H9 (cell line): ENCODE results near the gene HMG20B. TPM values are rescaled to one million over a fixed set of nuclear protein-coding genes. Genes with fewer than 3 reads are reported as not detected.

Experiments
- DNase-seq: peaks from one replicate; pipeline ENCODE4 v3.0.0-alpha.2; 2017
- H2AFZ ChIP-seq: one replicate; pipeline ENCODE4 v1.6.1; 2013; ENCODE audit warnings: mild to moderate bottlenecking, low read length, control low read depth, moderate library complexity
- H2AK5ac ChIP-seq: 2 replicates; pipeline ENCODE4 v1.6.1; 2013; ENCODE audit warnings: low read length, control low read depth, mixed read lengths; ENCODE audit not compliant: insufficient read length
- H2BK120ac ChIP-seq: one replicate; pipeline ENCODE4 v1.6.1; 2013; ENCODE audit warnings: low read depth, mild to moderate bottlenecking, low read length, control low read depth, inconsistent platforms; ENCODE audit not compliant: poor library complexity, severe bottlenecking
- H2BK12ac ChIP-seq: 2 replicates; pipeline ENCODE4 v1.6.1; 2013; ENCODE audit warnings: low read length, control low read depth, mixed read lengths, low read depth; ENCODE audit not compliant: insufficient read length
- H2BK15ac ChIP-seq: 2 replicates; pipeline ENCODE4 v1.6.1; 2013; ENCODE audit warnings: low read depth, low read length, control low read depth
- H2BK20ac ChIP-seq: one replicate; pipeline ENCODE4 v1.6.1; 2013; ENCODE audit warnings: low read depth, mild to moderate bottlenecking, low read length, control low read depth, inconsistent platforms; ENCODE audit not compliant: poor library complexity, severe bottlenecking
- H2BK5ac ChIP-seq: 2 replicates; pipeline ENCODE4 v1.6.1; 2013; ENCODE audit warnings: low read length, control low read depth, mixed read lengths; ENCODE audit not compliant: insufficient read length
- H3K14ac ChIP-seq: 2 replicates; pipeline ENCODE4 v1.6.1; 2013; ENCODE audit warnings: low read length, control low read depth; ENCODE audit not compliant: insufficient read depth
- H3K18ac ChIP-seq: 2 replicates; pipeline ENCODE4 v1.6.1; 2013; ENCODE audit warnings: low read depth, mild to moderate bottlenecking, mixed read lengths, low read length, control low read depth; ENCODE audit not compliant: insufficient read length
- H3K23ac ChIP-seq: 2 replicates; pipeline ENCODE4 v1.6.1; 2013; ENCODE audit warnings: low read length, control low read depth, mixed read lengths, low read depth; ENCODE audit not compliant: insufficient read length
- H3K23me2 ChIP-seq: 2 replicates; pipeline ENCODE4 v1.6.1; 2013; ENCODE audit warnings: low read depth, mild to moderate bottlenecking, mixed read lengths, low read length, control low read depth; ENCODE audit not compliant: insufficient read length, poor library complexity, severe bottlenecking
- H3K27ac ChIP-seq: 2 replicates; pipeline ENCODE4 v1.5.1; 2013; ENCODE audit warnings: low read length, control low read depth, mixed read lengths, low read depth; ENCODE audit not compliant: insufficient read length
- H3K27me3 ChIP-seq: 2 replicates; pipeline ENCODE4 v1.6.1; 2013; ENCODE audit warnings: low read length, control low read depth, inconsistent platforms; ENCODE audit not compliant: insufficient read depth
- H3K4ac ChIP-seq: 2 replicates; pipeline ENCODE4 v1.6.1; 2013; ENCODE audit warnings: low read depth, mild to moderate bottlenecking, control low read depth, inconsistent platforms, low read length, moderate library complexity
- H3K4me1 ChIP-seq: 2 replicates; pipeline ENCODE4 v1.6.1; 2013; ENCODE audit warnings: low read length, control low read depth, inconsistent platforms; ENCODE audit not compliant: insufficient read depth
- H3K4me2 ChIP-seq: 2 replicates; pipeline ENCODE4 v1.6.1; 2013; ENCODE audit warnings: low read length, control low read depth, mixed read lengths; ENCODE audit not compliant: insufficient read length, insufficient read depth
- H3K56ac ChIP-seq: 2 replicates; pipeline ENCODE4 v1.6.1; 2013; ENCODE audit warnings: low read depth, mild to moderate bottlenecking, mixed read lengths, low read length, control low read depth; ENCODE audit not compliant: insufficient read length
- H3K79me1 ChIP-seq: 2 replicates; pipeline ENCODE4 v1.6.1; 2013; ENCODE audit warnings: low read depth, mild to moderate bottlenecking, moderate library complexity, low read length, control low read depth, inconsistent platforms; ENCODE audit not compliant: insufficient read depth, poor library complexity, severe bottlenecking
- H3K79me2 ChIP-seq: 2 replicates; pipeline ENCODE4 v1.6.1; 2013; ENCODE audit warnings: low read length, control low read depth, inconsistent platforms; ENCODE audit not compliant: insufficient read depth
- H3K9ac ChIP-seq: 2 replicates; pipeline ENCODE4 v1.6.1; 2013; ENCODE audit warnings: low read length, control low read depth, mixed read lengths; ENCODE audit not compliant: insufficient read length; ENCODE audit errors: extremely low read depth
- H3K9me3 ChIP-seq: one replicate; pipeline ENCODE4 v1.6.1; 2013; ENCODE audit warnings: low read depth, low read length, inconsistent platforms; ENCODE audit not compliant: control insufficient read depth
- H3T11ph ChIP-seq: one replicate; pipeline ENCODE4 v1.6.1; 2013; ENCODE audit warnings: mild to moderate bottlenecking, low read length, control low read depth, inconsistent platforms
- H4K20me1 ChIP-seq: one replicate; pipeline ENCODE4 v1.6.1; 2013; ENCODE audit not compliant: control insufficient read depth, insufficient read length, insufficient read depth
- H4K5ac ChIP-seq: 2 replicates; pipeline ENCODE4 v1.6.1; 2013; ENCODE audit warnings: low read depth, mild to moderate bottlenecking, mixed read lengths, low read length, control low read depth; ENCODE audit not compliant: insufficient read length
- H4K8ac ChIP-seq: replicated peaks from 2 replicates; pipeline ENCODE4 v1.6.1; 2013; ENCODE audit warnings: low read length, control low read depth, mixed read lengths, low read depth; ENCODE audit not compliant: insufficient read length
- H4K91ac ChIP-seq: 2 replicates; pipeline ENCODE4 v1.6.1; 2013; ENCODE audit warnings: low read depth, mild to moderate bottlenecking, moderate library complexity, mixed read lengths, low read length, control low read depth; ENCODE audit not compliant: insufficient read length
- H3K27ac Mint-ChIP-seq, 3 experiments: 2 replicates in 2 of 3; 3 replicates in 1 of 3; pipeline ENCODE4 v1.8.0; 2020 to 2021; ENCODE audit warnings: mixed read lengths in 3 of 3, mild to moderate bottlenecking in 1 of 3, moderate library complexity in 1 of 3
- H3K27me3 Mint-ChIP-seq: 2 replicates; pipeline ENCODE4 v1.8.0; 2021; ENCODE audit warnings: low read depth, mild to moderate bottlenecking, moderate library complexity, mixed read lengths
- H3K36me3 Mint-ChIP-seq, 3 experiments: 2 replicates in 2 of 3; 3 replicates in 1 of 3; pipeline ENCODE4 v1.8.0; 2020 to 2021; ENCODE audit warnings: low read depth in 3 of 3, mixed read lengths in 3 of 3; ENCODE audit not compliant: insufficient read depth in 1 of 3
- H3K4me1 Mint-ChIP-seq, 2 experiments: 2 replicates each; pipeline ENCODE4 v1.8.0; 2020; ENCODE audit warnings: mixed read lengths in 2 of 2
- H3K4me3 Mint-ChIP-seq, 2 experiments: 2 replicates in 1 of 2; 3 replicates in 1 of 2; pipeline ENCODE4 v1.8.0; 2020 to 2021; ENCODE audit warnings: mild to moderate bottlenecking in 2 of 2, mixed read lengths in 2 of 2, moderate library complexity in 1 of 2
- H3K9me3 Mint-ChIP-seq, 2 experiments: 2 replicates in 1 of 2; 3 replicates in 1 of 2; pipeline ENCODE4 v1.8.0; 2020; ENCODE audit warnings: mild to moderate bottlenecking in 2 of 2, mixed read lengths in 2 of 2, moderate library complexity in 1 of 2
- CTCF ChIP-seq: fragments of 200-600 bp; sonication (generic); conservative IDR thresholded peaks from 3 replicates; pipeline ENCODE4 v1.8.0; 2021; ENCODE audit warnings: antibody characterized with exemption, mild to moderate bottlenecking
- WGBS: extraction: QIAGEN DNeasy Blood & Tissue Kit; methylation state at CpG from one replicate; pipeline ENCODE4 v1.1.7; 2013; ENCODE audit warnings: missing lambda C conversion rate, low lambda C conversion rate, mixed read lengths; ENCODE audit not compliant: insufficient read length; ENCODE audit errors: extremely low coverage; 5-methylcytosine and 5-hydroxymethylcytosine counted together
- total RNA-seq: library from RNA; stranded (reverse); gene quantifications from 2 replicates; pipeline ENCODE4 v1.2.1, GENCODE V29; 2021

HMG20B gene
- total RNA-seq, 1 experiment from 2014 or later, result 58.1 TPM

GRCh38 chr19:3605770-3606169, 33.0 kb downstream of the HMG20B start:
- Mint-ChIP-seq H3K36me3 (peaks cover 3 to 6% (median 3%) of the 10 kb centered on the region in 3 experiments; a peak in 5 of 7 replicates), H3K4me3 (no peak overlapping the region), H3K9me3 (peaks cover 0 to 4% of the 10 kb centered on the region in 2 experiments; a peak in 1 of 5 replicates), H3K27ac (no peak overlapping the region), H3K27me3 (peaks cover 4% of the 10 kb centered on the region), H3K4me1 (peaks cover 12% of the 10 kb centered on the region in 2 experiments)
- H4K20me1 ChIP-seq, result no peaks in the 10 kb centered on the region
- no peak overlapping the region for H2AK5ac ChIP-seq
- no peak overlapping the region for H2BK12ac ChIP-seq
- no peak overlapping the region for H3K23ac ChIP-seq
- H3K14ac ChIP-seq, result no peak overlapping the region
- H4K5ac ChIP-seq, result no peak overlapping the region
- H2BK15ac ChIP-seq, result no peak overlapping the region
- no peak overlapping the region for H4K91ac ChIP-seq
- no peak overlapping the region for H3K27ac ChIP-seq
- no peak overlapping the region for H3T11ph ChIP-seq
- H4K8ac ChIP-seq, result no peak overlapping the region
- no peak overlapping the region for H3K9ac ChIP-seq
- H3K4me1 ChIP-seq, result no peaks in the 10 kb centered on the region; the same call in 1 of the 2 replicates
- no peaks in the 10 kb centered on the region for H3K79me2 ChIP-seq
- no peaks in the 10 kb centered on the region for H3K79me1 ChIP-seq
- no peak overlapping the region for H3K56ac ChIP-seq
- H3K4me2 ChIP-seq, result no peak overlapping the region
- no peak overlapping the region for H2BK120ac ChIP-seq
- H3K27me3 ChIP-seq, result peaks cover 5% of the 10 kb centered on the region; the same call in 1 of the 2 replicates
- H3K23me2 ChIP-seq, result peaks cover 2% of the 10 kb centered on the region
- no peak overlapping the region for H2AFZ ChIP-seq
- H3K18ac ChIP-seq, result no peak overlapping the region
- H3K4ac ChIP-seq, result no peak overlapping the region
- WGBS, result no CpG with 5 or more reads among the region's 5 CpGs
- H2BK20ac ChIP-seq, result no peak overlapping the region
- no peak for TF ChIP-seq CTCF
- no peak overlapping the region for H2BK5ac ChIP-seq
- H3K9me3 ChIP-seq, result no peaks in the 10 kb centered on the region
- no peak for DNase-seq
